HG02884 (cell line): ENCODE measurements around the gene PSMC3.

Source experiments
- ATAC-seq: cut with Tn5 transposase; IDR thresholded peaks from one replicate; pipeline ENCODE4 v1.9.1; 2021; ENCODE audit warnings: mild to moderate bottlenecking, moderate library complexity; ENCODE audit not compliant: unreplicated experiment

Gene PSMC3

GRCh38 chr11:47413908-47414684 is 12.1 kb downstream of the PSMC3 start:
- ATAC-seq, result no peak

GRCh38 chr11:47413351-47413750 is 12.9 kb downstream of the PSMC3 start:
- no peak for ATAC-seq

GRCh38 chr11:47411884-47412746 is 14.1 kb downstream of the PSMC3 start:
- no peak for ATAC-seq

- no peak for ATAC-seq
Observed at GRCh38 chr11:47410370-47411264, 15.6 kb downstream of the PSMC3 start.

- ATAC-seq, result no peak
Observed at GRCh38 chr11:47409440-47410369, 16.5 kb downstream of the PSMC3 start.

- ATAC-seq, result peak; percentile 7
Observed at GRCh38 chr11:47408598-47409439, 17.4 kb downstream of the PSMC3 start.

GRCh38 chr11:47407746-47408590 is 18.3 kb downstream of the PSMC3 start, which contains the start of gene SLC39A13:
Gene SLC39A13, plus strand, starts transcription at chr11:47408590. Its CDS starts 1,505 bp downstream, at chr11:47410095.
- ATAC-seq, result peak; percentile 78

- no peak for ATAC-seq
Observed at GRCh38 chr11:47406896-47407745, 19.1 kb downstream of the PSMC3 start.

- no peak for ATAC-seq
Observed at GRCh38 chr11:47403571-47403970, 22.7 kb downstream of the PSMC3 start.

- no peak for ATAC-seq
Observed at GRCh38 chr11:47403135-47403534, 23.1 kb downstream of the PSMC3 start.

- ATAC-seq, result peak; percentile 59
Observed at GRCh38 chr11:47400768-47401279, 25.4 kb downstream of the PSMC3 start.

GRCh38 chr11:47399860-47400767 is 26.1 kb downstream of the PSMC3 start:
- peak; percentile 27 for ATAC-seq

GRCh38 chr11:47398551-47398950 is 27.7 kb downstream of the PSMC3 start:
- no peak for ATAC-seq

GRCh38 chr11:47398011-47398410 is 28.2 kb downstream of the PSMC3 start:
- no peak for ATAC-seq

GRCh38 chr11:47396049-47396320 is 30.3 kb downstream of the PSMC3 start:
- ATAC-seq, result no peak
